HG03457 (cell line): ENCODE results near the gene SUGCT.
"Not testable (repeated sequence)": the region's sequence is repeated elsewhere in the genome, so short reads cannot be mapped to it uniquely, and the experiment has no call there.

Experiments used
- ATAC-seq: cut with Tn5 transposase; IDR thresholded peaks from one replicate; pipeline ENCODE4 v1.9.1; 2021; ENCODE audit warnings: moderate number of reproducible peaks; ENCODE audit not compliant: unreplicated experiment

Gene SUGCT

GRCh38 chr7:40604601-40605438 is 470.0 kb downstream of the SUGCT start:
- peak; percentile 80 for ATAC-seq

GRCh38 chr7:40608321-40609075 is 473.7 kb downstream of the SUGCT start:
- ATAC-seq, result no peak

GRCh38 chr7:40610461-40610860 is 475.7 kb downstream of the SUGCT start:
- ATAC-seq, result no peak

- ATAC-seq, result no peak
Observed at GRCh38 chr7:40611095-40611871, 476.5 kb downstream of the SUGCT start.

GRCh38 chr7:40612298-40612697 is 477.5 kb downstream of the SUGCT start:
- ATAC-seq, result no peak

GRCh38 chr7:40619647-40620046 is 484.8 kb downstream of the SUGCT start:
- no peak for ATAC-seq

GRCh38 chr7:40621592-40621998 is 486.8 kb downstream of the SUGCT start:
- no peak for ATAC-seq

- ATAC-seq, result no peak
Observed at GRCh38 chr7:40622941-40623501, 488.2 kb downstream of the SUGCT start.

- no peak for ATAC-seq
Observed at GRCh38 chr7:40623863-40624262, 489.1 kb downstream of the SUGCT start.

GRCh38 chr7:40627361-40627760 is 492.6 kb downstream of the SUGCT start:
- ATAC-seq, result not testable (repeated sequence)

GRCh38 chr7:40629891-40630290 is 495.1 kb downstream of the SUGCT start:
- no peak for ATAC-seq

- no peak for ATAC-seq
Observed at GRCh38 chr7:40634118-40634517, 499.3 kb downstream of the SUGCT start.

- ATAC-seq, result no peak
Observed at GRCh38 chr7:40638545-40639320, 503.9 kb downstream of the SUGCT start.

- no peak for ATAC-seq
Observed at GRCh38 chr7:40640566-40640965, 505.8 kb downstream of the SUGCT start.

- no peak for ATAC-seq
Observed at GRCh38 chr7:40641701-40642100, 506.9 kb downstream of the SUGCT start.

- ATAC-seq, result no peak
Observed at GRCh38 chr7:40643664-40644063, 508.9 kb downstream of the SUGCT start.

- ATAC-seq, result no peak
Observed at GRCh38 chr7:40644454-40645188, 509.8 kb downstream of the SUGCT start.

GRCh38 chr7:40645197-40645596 is 510.4 kb downstream of the SUGCT start:
- no peak for ATAC-seq

GRCh38 chr7:40646717-40647116 is 511.9 kb downstream of the SUGCT start:
- ATAC-seq, result no peak

GRCh38 chr7:40647719-40648118 is 512.9 kb downstream of the SUGCT start:
- ATAC-seq, result no peak
